CD4-positive, alpha-beta T cell treated with Interleukin-10 for 1 hour (primary cell): ENCODE results near the gene UBE2D4.
A peak's percentile ranks its signal among the peaks of the same experiment; 100 is the strongest.
"Not testable (repeated sequence)": the region's sequence is repeated elsewhere in the genome, so short reads cannot be mapped to it uniquely, and the experiment has no call there.

ENCODE experiments used
- DNase-seq: peaks from one replicate; pipeline ENCODE4 v3.0.0-alpha.2; 2020

The UBE2D4 gene

DNA sequence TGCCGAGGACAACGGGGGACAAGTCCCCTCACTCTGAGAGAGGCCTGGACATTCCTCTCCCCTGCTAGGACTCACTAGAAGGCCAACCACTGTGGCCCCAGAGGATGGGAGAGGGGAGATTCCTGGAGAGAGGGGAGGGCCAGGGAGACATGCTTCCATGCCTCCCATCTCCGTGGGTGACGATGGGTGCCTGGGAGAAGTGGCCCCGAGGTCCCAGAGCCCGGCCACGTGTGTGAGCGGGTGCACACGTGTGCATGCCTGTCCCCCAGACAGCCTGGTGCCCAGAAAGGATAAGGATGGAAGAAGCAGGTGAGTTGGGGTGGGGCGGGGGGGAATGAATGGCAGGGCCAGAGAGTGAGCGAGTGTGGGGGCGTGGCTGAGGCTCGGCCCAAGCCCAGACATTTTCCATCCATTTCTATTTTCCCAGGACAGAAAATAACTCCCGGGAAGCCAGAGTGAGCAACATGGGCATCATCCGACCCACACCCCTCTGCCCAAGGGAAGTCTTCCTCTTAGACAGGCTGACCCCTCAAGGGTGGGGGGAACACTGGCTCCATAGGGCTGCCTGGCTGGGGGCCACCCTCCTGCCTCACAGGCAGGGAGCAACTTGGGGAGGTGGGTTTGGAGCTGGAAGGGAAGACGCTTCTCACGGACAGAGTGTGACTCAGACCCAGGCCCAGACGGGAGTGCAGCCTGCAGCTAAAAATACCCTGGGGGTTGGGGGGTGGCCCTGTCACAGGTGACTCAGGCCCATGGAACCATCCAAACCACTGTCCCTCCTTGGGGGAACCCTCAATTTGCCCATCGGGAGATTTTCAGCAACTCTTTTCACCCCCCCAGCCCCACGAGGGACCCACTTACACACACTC is 42.2 kb downstream of the UBE2D4 start:
- DNase-seq = not testable (repeated sequence)

DNA sequence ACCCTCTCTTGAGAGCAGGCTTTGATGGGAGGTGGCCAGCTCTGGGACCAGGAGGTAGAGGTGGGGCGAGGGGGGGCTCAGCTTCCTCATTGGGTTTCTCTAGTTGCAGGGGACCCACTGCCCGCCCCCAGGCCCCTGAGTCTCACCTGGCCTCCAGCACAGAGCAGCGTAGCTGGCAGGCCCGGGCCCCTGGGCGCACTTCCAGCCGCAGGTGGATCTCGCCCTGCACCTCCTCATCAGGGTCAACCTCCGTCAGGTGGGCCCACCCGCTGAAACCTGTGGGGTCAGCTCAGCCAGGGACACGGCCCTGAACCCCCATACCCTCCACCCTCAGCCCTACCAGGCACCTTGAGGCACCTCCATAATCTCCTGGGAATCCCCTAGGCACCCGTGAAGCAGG is 43.4 kb downstream of the UBE2D4 start:
- DNase-seq = not testable (repeated sequence)

GRCh38 chr7:43970698-43971097 is 44.5 kb downstream of the UBE2D4 start:
- DNase-seq = not testable (repeated sequence)

GRCh38 chr7:43974033-43974573 is 47.9 kb downstream of the UBE2D4 start:
- not testable (repeated sequence) for DNase-seq

- DNase-seq = not testable (repeated sequence)
Observed at GRCh38 chr7:43974725-43975482, 48.7 kb downstream of the UBE2D4 start.

DNA sequence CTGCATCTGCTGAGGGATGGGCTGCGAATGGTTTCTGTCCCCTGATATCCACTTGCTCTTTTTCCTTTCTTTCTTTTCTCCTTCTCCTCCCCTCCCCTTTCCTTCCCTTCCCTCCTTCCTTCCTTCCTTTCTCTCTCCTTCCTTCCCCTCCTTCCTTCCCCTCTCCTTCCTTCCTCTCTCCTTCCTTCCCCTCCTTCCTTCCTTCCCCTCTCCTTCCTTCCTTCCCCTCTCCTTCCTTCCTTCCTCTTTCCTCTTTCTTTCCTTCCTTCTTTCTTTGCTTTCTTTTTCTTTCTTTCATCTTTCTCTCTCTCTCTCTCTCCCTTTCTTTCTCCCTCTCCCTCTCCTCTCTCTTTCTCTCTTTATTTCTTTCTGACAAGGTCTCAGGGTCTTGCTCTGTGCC is 51.3 kb downstream of the UBE2D4 start:
- no peak for DNase-seq

DNA sequence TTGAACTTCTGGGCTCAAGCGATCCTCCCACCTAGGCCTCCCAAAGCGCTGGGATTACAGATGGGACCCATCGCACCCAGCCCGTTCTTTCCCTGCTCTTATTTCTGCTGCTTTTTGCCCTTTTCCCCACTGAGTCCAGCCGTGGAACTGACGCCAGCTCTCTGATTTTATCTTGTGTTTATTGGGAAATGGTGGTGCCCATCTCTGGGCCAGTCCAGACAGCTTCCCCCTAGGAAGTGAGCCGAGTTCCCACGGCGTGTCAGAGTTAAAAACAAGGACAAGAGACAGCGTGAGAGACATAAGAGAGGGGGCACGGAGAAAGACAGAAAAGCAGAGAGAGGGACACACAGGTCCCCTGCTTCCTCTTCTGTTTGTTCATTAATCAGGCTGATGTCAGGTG is 51.9 kb downstream of the UBE2D4 start:
- DNase-seq = not testable (repeated sequence)

GRCh38 chr7:43982848-43983247 is 56.6 kb downstream of the UBE2D4 start:
- DNase-seq = not testable (repeated sequence)

GRCh38 chr7:43983736-43984135 is 57.5 kb downstream of the UBE2D4 start:
- DNase-seq = not testable (repeated sequence)

DNA sequence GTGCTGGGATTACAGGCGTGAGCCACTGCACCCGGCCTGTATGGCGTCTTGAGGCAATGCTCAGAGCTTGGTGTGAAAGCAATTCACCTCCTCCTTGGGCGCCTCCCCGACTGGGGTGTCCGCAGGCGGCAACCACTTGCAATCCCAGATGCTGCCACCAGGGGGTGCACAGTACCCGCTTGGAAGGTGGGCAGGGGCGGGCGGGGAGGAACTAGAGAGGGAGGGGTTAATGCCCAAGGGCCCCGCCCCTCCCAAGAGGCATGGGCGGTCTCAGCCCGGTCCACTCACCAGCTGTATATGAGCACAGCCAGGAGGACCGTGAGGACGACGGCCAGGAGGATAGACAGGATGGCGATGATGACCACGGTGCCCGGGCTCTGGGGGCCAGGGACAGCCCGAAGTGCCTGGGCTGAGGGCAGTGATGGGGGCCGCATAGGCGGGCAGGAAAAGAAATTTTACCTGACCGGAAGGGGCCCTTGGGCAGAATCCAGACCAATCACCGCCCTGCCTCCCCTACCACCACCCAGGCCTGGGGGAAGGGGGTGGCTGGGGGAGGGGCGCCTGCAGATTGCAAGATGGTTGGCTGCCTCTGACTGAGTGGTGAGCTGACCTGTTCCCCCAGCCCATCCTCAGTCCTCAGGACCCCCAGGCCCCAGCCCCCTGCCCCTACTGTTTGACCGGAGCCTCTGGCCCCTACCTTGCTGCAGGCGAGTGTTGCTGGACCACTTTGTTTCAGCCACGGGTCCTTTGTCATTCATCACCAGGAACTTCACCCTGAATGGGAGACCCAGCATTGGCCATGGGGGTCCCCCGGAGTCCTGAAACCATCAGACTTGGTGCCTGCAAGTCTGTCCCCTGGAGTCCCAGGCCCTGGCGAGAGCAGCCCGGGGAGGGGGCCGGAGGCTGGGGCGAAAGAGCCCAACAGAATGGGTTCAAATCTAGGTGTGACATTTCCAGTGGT is 59.9 kb downstream of the UBE2D4 start:
- peak; percentile 87 for DNase-seq

- DNase-seq = not testable (repeated sequence)
Observed at GRCh38 chr7:43987476-43987875, 61.2 kb downstream of the UBE2D4 start.

DNA sequence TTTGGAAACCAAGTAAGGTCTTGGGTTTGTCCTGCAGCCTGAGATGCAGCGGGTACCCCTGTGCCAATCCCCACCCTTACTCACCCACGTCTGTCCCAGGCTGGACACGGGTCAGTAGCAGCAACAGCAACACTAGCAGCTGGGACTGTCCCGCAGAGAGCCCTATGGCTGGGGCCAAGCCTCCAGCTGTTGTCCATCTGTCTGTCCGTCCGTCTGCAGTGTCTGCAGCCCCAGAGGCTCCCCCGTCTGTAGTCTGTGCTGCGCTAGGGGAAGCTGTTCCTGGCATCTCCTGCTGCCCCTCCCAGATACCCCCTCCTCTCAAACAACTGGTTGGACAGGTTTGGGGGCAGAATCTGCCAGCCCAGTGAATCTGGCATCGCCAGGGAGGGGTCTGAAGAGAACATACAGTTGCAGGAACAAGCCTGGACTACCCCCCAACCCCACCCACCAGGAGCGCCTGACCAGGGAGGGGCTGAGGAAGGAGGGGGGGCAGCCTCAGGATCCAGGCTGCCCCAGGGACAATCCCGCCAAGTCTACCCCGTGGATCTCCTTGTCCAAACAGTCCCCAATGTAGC is 63.9 kb downstream of the UBE2D4 start:
- not testable (repeated sequence) for DNase-seq

GRCh38 chr7:43990829-43991228 is 64.6 kb downstream of the UBE2D4 start:
- not testable (repeated sequence) for DNase-seq

DNA sequence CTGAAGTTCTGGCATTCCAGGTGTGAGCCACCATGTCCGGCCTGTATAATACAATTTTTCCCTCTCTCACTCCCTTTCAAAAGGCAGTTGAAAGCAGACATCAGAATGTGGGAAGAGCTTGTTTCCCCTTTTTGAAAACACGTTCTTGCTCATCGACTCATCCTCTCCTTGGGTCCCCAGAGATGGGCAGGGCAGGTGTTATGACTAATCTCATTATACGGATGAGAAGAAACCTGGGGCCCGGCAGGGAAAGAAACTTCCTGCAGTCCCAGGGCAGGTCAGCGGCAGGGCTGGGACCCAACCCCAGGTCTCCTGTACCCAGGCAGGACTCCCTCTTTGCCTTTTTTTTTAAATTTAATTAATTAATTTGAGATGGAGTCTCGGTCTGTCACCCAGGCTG is 66.7 kb downstream of the UBE2D4 start:
- DNase-seq = not testable (repeated sequence)

DNA sequence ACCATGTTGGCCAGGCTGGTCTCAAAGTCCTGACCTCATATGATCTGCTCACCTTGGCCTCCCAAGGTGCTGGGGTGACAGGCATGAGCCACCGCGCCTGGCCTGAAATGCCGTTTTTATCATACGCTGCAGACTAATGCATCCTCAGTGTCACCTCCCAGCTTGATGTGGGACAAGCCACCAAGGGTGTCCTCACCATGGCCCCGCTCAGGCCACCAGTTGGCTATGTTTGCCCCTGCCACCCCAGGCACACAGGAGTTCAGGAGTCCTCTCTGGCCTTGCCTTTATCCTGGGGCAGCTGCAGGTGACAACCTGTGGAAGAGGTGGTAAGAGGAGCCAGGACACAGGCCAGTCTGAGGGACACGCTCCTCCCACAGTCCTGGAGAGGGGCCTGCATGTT is 68.4 kb downstream of the UBE2D4 start:
- not testable (repeated sequence) for DNase-seq

GRCh38 chr7:43997532-43997931 is 71.3 kb downstream of the UBE2D4 start, which contains the start of gene SPDYE1:
TSS of gene SPDYE1 (plus strand) at chr7:43997897. CDS start at chr7:43999950, 2,053 bp downstream.
- not testable (repeated sequence) for DNase-seq
